A673 (cell line): ENCODE measurements around the gene MXD3. TPM values are rescaled to one million over a fixed set of nuclear protein-coding genes. Genes with fewer than 3 reads are reported as not detected.
"Not testable (repeated sequence)": the region's sequence is repeated elsewhere in the genome, so short reads cannot be mapped to it uniquely, and the experiment has no call there.

ENCODE experiments used
- BruUV-seq: library from RNA; stranded (reverse); fragments of 400-500 nt; replicated peaks from 2 replicates; lab custom pipeline; 2021; lab: Mats Ljungman, UMichigan
- CTCF ChIA-PET: fragments of 300-600 bp; sonication (Branson Sonifier 250); formaldehyde crosslinking; loops from one replicate; lab custom pipeline; 2022; ENCODE audit warnings: antibody characterized with exemption; lab: Charles Lee
- POLR2A ChIA-PET: fragments of 300-600 bp; sonication (Branson Sonifier 250); formaldehyde crosslinking; loops from one replicate; lab custom pipeline; 2022; ENCODE audit warnings: antibody characterized with exemption; ENCODE audit not compliant: low non-redundant PET; lab: Charles Lee
- DNase-seq: peaks from one replicate; pipeline ENCODE4 v3.0.0-alpha.2; 2015; ENCODE audit warnings: low spot score
- H3K27ac ChIP-seq: fragments of 200-600 bp; sonication (generic); 2 replicates; pipeline ENCODE4 v1.5.1; 2016; ENCODE audit warnings: mixed run types, low read depth, mild to moderate bottlenecking, mixed read lengths, antibody characterized with exemption, low read length; ENCODE audit not compliant: poor library complexity, severe bottlenecking
- H3K27me3 ChIP-seq: fragments of 200-600 bp; sonication (generic); replicated peaks from 2 replicates; pipeline ENCODE4 v1.6.1; 2017; ENCODE audit warnings: mixed run types, low read depth, mild to moderate bottlenecking, mixed read lengths, antibody characterized with exemption, low read length; ENCODE audit not compliant: insufficient read depth, poor library complexity
- H3K36me3 ChIP-seq: fragments of 200-600 bp; sonication (generic); 2 replicates; pipeline ENCODE4 v1.6.1; 2016; ENCODE audit warnings: mixed run types, mild to moderate bottlenecking, mixed read lengths, antibody characterized with exemption, low read length; ENCODE audit not compliant: insufficient read depth, poor library complexity, severe bottlenecking
- H3K4me1 ChIP-seq: fragments of 200-600 bp; sonication (generic); 2 replicates; pipeline ENCODE4 v1.6.1; 2017; ENCODE audit warnings: mixed run types, mild to moderate bottlenecking, mixed read lengths, antibody characterized with exemption, low read length; ENCODE audit not compliant: insufficient read depth, poor library complexity, severe bottlenecking
- H3K4me3 ChIP-seq: fragments of 200-600 bp; sonication (generic); 2 replicates; pipeline ENCODE4 v1.5.1; 2016; ENCODE audit warnings: low read depth, mixed run types, mild to moderate bottlenecking, mixed read lengths, low read length; ENCODE audit not compliant: poor library complexity, severe bottlenecking
- H3K9me3 ChIP-seq: fragments of 200-600 bp; sonication (generic); 2 replicates; pipeline ENCODE4 v1.6.1; 2016; ENCODE audit warnings: mixed run types, low read depth, mild to moderate bottlenecking, mixed read lengths, antibody characterized with exemption, low read length; ENCODE audit not compliant: poor library complexity, severe bottlenecking
- EZH2 ChIP-seq: fragments of 200-600 bp; sonication (generic); IDR thresholded peaks from 2 replicates; pipeline ENCODE4 v1.6.1; 2017; ENCODE audit warnings: borderline replicate concordance, low read depth, mild to moderate bottlenecking, mixed read lengths, antibody characterized with exemption, low read length; ENCODE audit not compliant: poor library complexity, severe bottlenecking
- intact Hi-C: fragments of 100-400 bp; cut with micrococcal nuclease; formaldehyde crosslinking; loops from one replicate; pipeline ENCODE4 v1.10.0; 2022; ENCODE audit not compliant: unreplicated experiment
- total RNA-seq: library from RNA; stranded (reverse); gene quantifications from 2 replicates; pipeline ENCODE4 v1.2.3, GENCODE V29; 2021
- TF ChIP-seq, protein P1 (sequence below): fragments of 300-800, 200-600 bp; sonication (generic); conservative IDR thresholded peaks from 2 replicates; pipeline ENCODE4 v1.5.1; 2017; ENCODE audit warnings: low read depth, mild to moderate bottlenecking, antibody characterized with exemption, low read length, moderate library complexity, mixed read lengths

MXD3 gene
- total RNA-seq, 1 experiment from 2014 or later, result 15.1 TPM

DNA sequence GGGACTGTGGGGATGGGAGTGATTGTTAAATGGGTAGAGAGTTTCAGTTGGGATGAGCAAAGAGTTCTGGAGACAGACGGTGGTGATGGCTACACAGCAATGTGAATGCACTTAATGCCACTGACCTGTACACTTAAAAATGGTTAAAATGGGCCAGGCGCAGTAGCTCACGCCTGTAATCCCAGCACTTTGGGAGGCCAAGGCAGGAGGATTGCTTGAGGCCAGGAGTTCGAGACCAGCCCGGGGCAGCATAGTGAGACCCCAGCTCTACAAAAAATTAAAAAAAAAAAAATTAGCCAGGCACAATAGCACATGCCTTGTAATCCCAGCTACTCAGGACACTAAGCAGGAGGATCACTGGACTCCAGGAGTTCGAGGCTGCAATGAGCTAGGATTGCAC is 32.1 kb upstream of the MXD3 start:
- no peak for DNase-seq
- TF ChIP-seq EZH2, result no peak
- Histone ChIP-seq H3K4me3 (no peak overlapping the region), H3K9me3 (no peaks in the 10 kb centered on the region), H3K27ac (no peak overlapping the region), H3K27me3 (no peaks in the 10 kb centered on the region), H3K4me1 (no peaks in the 10 kb centered on the region), H3K36me3 (peaks cover 10% of the 10 kb centered on the region)
- intact Hi-C loops, result no loop called here
- ChIA-PET CTCF (no interaction called here), POLR2A (no interaction called here)
- no TSS peak for BruUV-seq

GRCh38 chr5:177343000-177343399 is 31.3 kb upstream of the MXD3 start:
- intact Hi-C loops, BruUV-seq, DNase-seq, H3K27me3 ChIP-seq, CTCF ChIA-PET, POLR2A ChIA-PET, H3K9me3 ChIP-seq, H3K4me1 ChIP-seq, H3K4me3 ChIP-seq, H3K27ac ChIP-seq: not testable (repeated sequence)
- peaks cover 10% of the 10 kb centered on the region for H3K36me3 ChIP-seq

GRCh38 chr5:177339107-177339638 is 27.5 kb upstream of the MXD3 start:
- no peak for TF ChIP-seq EZH2
- TF ChIP-seq, protein P1, sequence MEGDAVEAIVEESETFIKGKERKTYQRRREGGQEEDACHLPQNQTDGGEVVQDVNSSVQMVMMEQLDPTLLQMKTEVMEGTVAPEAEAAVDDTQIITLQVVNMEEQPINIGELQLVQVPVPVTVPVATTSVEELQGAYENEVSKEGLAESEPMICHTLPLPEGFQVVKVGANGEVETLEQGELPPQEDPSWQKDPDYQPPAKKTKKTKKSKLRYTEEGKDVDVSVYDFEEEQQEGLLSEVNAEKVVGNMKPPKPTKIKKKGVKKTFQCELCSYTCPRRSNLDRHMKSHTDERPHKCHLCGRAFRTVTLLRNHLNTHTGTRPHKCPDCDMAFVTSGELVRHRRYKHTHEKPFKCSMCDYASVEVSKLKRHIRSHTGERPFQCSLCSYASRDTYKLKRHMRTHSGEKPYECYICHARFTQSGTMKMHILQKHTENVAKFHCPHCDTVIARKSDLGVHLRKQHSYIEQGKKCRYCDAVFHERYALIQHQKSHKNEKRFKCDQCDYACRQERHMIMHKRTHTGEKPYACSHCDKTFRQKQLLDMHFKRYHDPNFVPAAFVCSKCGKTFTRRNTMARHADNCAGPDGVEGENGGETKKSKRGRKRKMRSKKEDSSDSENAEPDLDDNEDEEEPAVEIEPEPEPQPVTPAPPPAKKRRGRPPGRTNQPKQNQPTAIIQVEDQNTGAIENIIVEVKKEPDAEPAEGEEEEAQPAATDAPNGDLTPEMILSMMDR, result no peak
- Histone ChIP-seq H3K36me3 (peaks cover 13% of the 10 kb centered on the region), H3K27me3 (no peaks in the 10 kb centered on the region), H3K9me3 (no peaks in the 10 kb centered on the region), H3K27ac (no peak overlapping the region), H3K4me3 (no peak overlapping the region), H3K4me1 (no peaks in the 10 kb centered on the region)
- ChIA-PET CTCF (no interaction called here), POLR2A (no interaction called here)
- BruUV-seq, result no TSS peak
- intact Hi-C loops, result no loop called here
- DNase-seq, result no peak

DNA sequence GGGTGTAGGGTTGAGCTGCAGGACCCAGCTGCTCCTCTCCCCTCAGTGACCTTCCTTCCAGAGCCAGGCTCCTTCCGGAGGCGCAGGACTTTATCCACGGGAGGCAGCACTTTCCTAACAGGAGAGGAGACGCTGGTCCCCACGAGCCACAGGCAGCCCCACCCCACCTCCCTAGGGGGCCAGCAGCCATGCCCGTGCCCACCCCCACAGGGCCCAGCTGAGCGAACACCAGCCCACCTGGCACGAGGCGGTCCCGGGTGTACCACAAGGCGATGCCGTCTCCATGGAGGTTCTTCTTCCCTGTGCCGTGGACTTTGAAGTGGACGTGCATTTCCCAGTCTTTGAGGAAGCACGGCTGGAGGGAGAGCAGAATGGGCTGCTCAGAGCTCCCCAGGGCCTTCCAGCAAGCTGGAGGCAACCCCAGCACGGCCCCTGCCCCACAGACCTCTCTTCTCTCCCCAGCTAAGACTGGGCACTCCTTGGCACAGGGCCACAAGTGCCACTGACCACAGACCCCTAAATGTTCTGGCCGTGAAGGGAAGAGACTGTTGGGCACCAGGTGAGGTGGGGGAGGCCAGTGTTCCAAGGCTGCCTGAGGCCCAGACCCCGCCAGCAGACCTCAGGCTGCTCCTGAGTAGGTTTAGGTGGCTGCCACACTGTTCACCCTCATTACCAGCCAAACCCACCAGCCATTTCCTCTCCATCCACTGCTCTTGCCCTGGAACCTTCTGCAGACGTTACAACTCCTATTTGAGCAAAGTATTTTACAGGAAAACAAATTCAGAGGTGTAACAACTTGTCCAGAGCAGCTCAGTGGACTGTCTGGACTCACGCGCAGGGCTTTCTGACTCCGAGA is 26.8 kb upstream of the MXD3 start:
- no peaks in the 10 kb centered on the region for H3K9me3 ChIP-seq
- TF ChIP-seq EZH2, result no peak
- TF ChIP-seq, protein P1, result no peak
- intact Hi-C loops, result no loop called here
- CTCF ChIA-PET, result no interaction called here
- BruUV-seq, result no TSS peak
- no peak overlapping the region for H3K27ac ChIP-seq
- DNase-seq, result no peak
- POLR2A ChIA-PET, result interaction anchor here (0.5 kb wide), 1 partner anchor 84 kb away, joined by 3 read pairs; no protein-coding TSS in a partner anchor
- H3K4me3 ChIP-seq, result no peak overlapping the region
- peaks cover 20% of the 10 kb centered on the region for H3K36me3 ChIP-seq
- no peaks in the 10 kb centered on the region for H3K4me1 ChIP-seq
- H3K27me3 ChIP-seq, result no peaks in the 10 kb centered on the region
